IMR-90 (cell line): ENCODE results near the gene ZNF598. TPM values are rescaled to one million over a fixed set of nuclear protein-coding genes. Genes with fewer than 3 reads are reported as not detected.

Experiments used
- ATAC-seq: fragments of 200-7000 bp; cut with Tn5 transposase; 2 replicates; pipeline ENCODE4 v1.9.1; 2020; ENCODE audit warnings: low read depth, mild to moderate bottlenecking, moderate library complexity
- BruUV-seq: library from RNA; stranded (reverse); fragments of 400-500 nt; replicated peaks from 2 replicates; lab custom pipeline; 2021; lab: Mats Ljungman, UMichigan
- CTCF ChIA-PET: fragments of 300-600 bp; formaldehyde crosslinking; extraction: SDS; loops from one replicate; lab custom pipeline; 2021; ENCODE audit warnings: antibody characterized with exemption; lab: Yijun Ruan, JAX
- POLR2A ChIA-PET: fragments of 300-600 bp; sonication (Branson Sonifier 250); formaldehyde crosslinking; loops from one replicate; lab custom pipeline; 2022; ENCODE audit warnings: antibody characterized with exemption; ENCODE audit not compliant: unreplicated experiment; lab: Charles Lee
- DNase-seq: peaks from one replicate; pipeline ENCODE4 v3.0.0; 2013
- H2AFZ ChIP-seq: replicated peaks from 2 replicates; pipeline ENCODE3; 2013; ENCODE audit warnings: low read length, mild to moderate bottlenecking; ENCODE audit not compliant: poor library complexity
- H2AK5ac ChIP-seq: 2 replicates; pipeline ENCODE4 v1.6.1; 2013; ENCODE audit warnings: low read depth, low read length, inconsistent platforms
- H2AK9ac ChIP-seq: replicated peaks from 2 replicates; pipeline ENCODE3; 2013; ENCODE audit warnings: mild to moderate bottlenecking, low read depth, low read length, moderate library complexity; ENCODE audit not compliant: poor library complexity
- H2BK120ac ChIP-seq: 2 replicates; pipeline ENCODE4 v1.6.1; 2013; ENCODE audit warnings: low read depth, low read length, inconsistent platforms
- H2BK15ac ChIP-seq: 3 replicates; pipeline ENCODE4 v1.6.1; 2013; ENCODE audit warnings: low read depth, low read length, inconsistent platforms
- H2BK20ac ChIP-seq: 2 replicates; pipeline ENCODE4 v1.6.1; 2013; ENCODE audit warnings: low read depth, mild to moderate bottlenecking, inconsistent platforms, low read length, moderate library complexity
- H2BK5ac ChIP-seq: 2 replicates; pipeline ENCODE4 v1.6.1; 2013; ENCODE audit warnings: mild to moderate bottlenecking, low read depth, low read length, inconsistent platforms; ENCODE audit not compliant: poor library complexity, severe bottlenecking
- H3K14ac ChIP-seq: replicated peaks from 2 replicates; pipeline ENCODE4 v1.6.1; 2013; ENCODE audit warnings: low read depth, low read length, inconsistent platforms
- H3K18ac ChIP-seq: 2 replicates; pipeline ENCODE4 v1.6.1; 2013; ENCODE audit warnings: low read depth, low read length, control low read depth
- H3K23ac ChIP-seq: 2 replicates; pipeline ENCODE4 v1.6.1; 2013; ENCODE audit warnings: low read depth, low read length, inconsistent platforms
- H3K27ac ChIP-seq: 2 replicates; pipeline ENCODE4 v1.5.1; 2013; ENCODE audit warnings: mild to moderate bottlenecking, control low read depth, low read length; ENCODE audit not compliant: insufficient read depth
- H3K27me3 ChIP-seq: 2 replicates; pipeline ENCODE4 v1.6.1; 2013; ENCODE audit warnings: low read length; ENCODE audit not compliant: control insufficient read depth, insufficient read depth
- H3K36me3 ChIP-seq: 2 replicates; pipeline ENCODE4 v1.6.1; 2013; ENCODE audit warnings: low read length, mixed read lengths; ENCODE audit not compliant: control insufficient read depth, insufficient read depth
- H3K4ac ChIP-seq: 2 replicates; pipeline ENCODE4 v1.6.1; 2013; ENCODE audit warnings: low read depth, low read length, inconsistent platforms
- H3K4me1 ChIP-seq: 2 replicates; pipeline ENCODE4 v1.6.1; 2013; ENCODE audit warnings: low read length, mixed read lengths; ENCODE audit not compliant: control insufficient read depth, insufficient read depth
- H3K4me2 ChIP-seq: 2 replicates; pipeline ENCODE4 v1.6.1; 2013; ENCODE audit warnings: low read depth, mild to moderate bottlenecking, control low read depth, low read length, moderate library complexity
- H3K4me3 ChIP-seq: 2 replicates; pipeline ENCODE4 v1.5.1; 2013; ENCODE audit warnings: low read depth, mild to moderate bottlenecking, control low read depth, low read length, moderate library complexity; ENCODE audit not compliant: insufficient read depth
- H3K56ac ChIP-seq: 2 replicates; pipeline ENCODE4 v1.6.1; 2013; ENCODE audit warnings: low read length, inconsistent platforms; ENCODE audit not compliant: insufficient read depth; ENCODE audit errors: extremely low read depth
- H3K79me1 ChIP-seq, 2 experiments: 2 replicates each; pipeline ENCODE4 v1.6.1; 2013; ENCODE audit warnings: low read length in 2 of 2, inconsistent platforms in 1 of 2, low read depth in 1 of 2
- H3K9ac ChIP-seq: 2 replicates; pipeline ENCODE4 v1.6.1; 2013; ENCODE audit warnings: low read depth, low read length, control low read depth
- H3K9me1 ChIP-seq: 2 replicates; pipeline ENCODE4 v1.6.1; 2013; ENCODE audit warnings: low read length, inconsistent platforms; ENCODE audit not compliant: insufficient read depth
- H3K9me3 ChIP-seq: 2 replicates; pipeline ENCODE4 v1.6.1; 2013; ENCODE audit warnings: low read length; ENCODE audit not compliant: control insufficient read depth, insufficient read depth
- H4K20me1 ChIP-seq: 2 replicates; pipeline ENCODE4 v1.6.1; 2013; ENCODE audit warnings: low read length, inconsistent platforms; ENCODE audit not compliant: insufficient read depth
- H4K5ac ChIP-seq: 2 replicates; pipeline ENCODE4 v1.6.1; 2013; ENCODE audit warnings: mild to moderate bottlenecking, low read depth, low read length, control low read depth
- H4K8ac ChIP-seq, 2 experiments: 2 replicates each; pipeline ENCODE4 v1.6.1; 2013; ENCODE audit warnings: low read depth in 2 of 2, low read length in 2 of 2, control low read depth in 1 of 2, inconsistent platforms in 1 of 2
- H4K91ac ChIP-seq: 2 replicates; pipeline ENCODE4 v1.6.1; 2013; ENCODE audit warnings: low read depth, low read length, inconsistent platforms; ENCODE audit not compliant: insufficient read depth
- BHLHE40 ChIP-seq: fragments of 150-350 bp; IDR thresholded peaks from 2 replicates; pipeline ENCODE4 v1.6.1; 2016; ENCODE audit warnings: mild to moderate bottlenecking, low read depth, low read length
- CEBPB ChIP-seq: IDR thresholded peaks from 2 replicates; pipeline ENCODE4 v1.6.1; 2012; ENCODE audit warnings: low read depth, low read length, improper control_type of control experiment
- CHD1 ChIP-seq: IDR thresholded peaks from 2 replicates; pipeline ENCODE4 v1.6.1; 2012; ENCODE audit warnings: low read depth, low read length, improper control_type of control experiment
- MAFK ChIP-seq: IDR thresholded peaks from 2 replicates; pipeline ENCODE4 v1.6.1; 2012; ENCODE audit warnings: low read depth, low read length, improper control_type of control experiment
- MXI1 ChIP-seq: IDR thresholded peaks from 2 replicates; pipeline ENCODE4 v1.6.1; 2012; ENCODE audit warnings: low read depth, mild to moderate bottlenecking, low read length, moderate library complexity, borderline replicate concordance
- NFE2L2 ChIP-seq: fragments of 150-350 bp; IDR thresholded peaks from 2 replicates; pipeline ENCODE4 v1.6.1; 2016; ENCODE audit warnings: low read depth, mild to moderate bottlenecking, low read length
- POLR2A ChIP-seq: IDR thresholded peaks from 2 replicates; pipeline ENCODE4 v1.6.1; 2012; ENCODE audit warnings: mild to moderate bottlenecking, low read depth, low read length
- RAD21 ChIP-seq: IDR thresholded peaks from 2 replicates; pipeline ENCODE4 v1.6.1; 2012; ENCODE audit warnings: low read length, improper control_type of control experiment
- RFX5 ChIP-seq: IDR thresholded peaks from 2 replicates; pipeline ENCODE4 v1.8.0; 2012; ENCODE audit warnings: low read depth, mild to moderate bottlenecking, low read length, moderate library complexity
- WGBS, 2 experiments: methylation state at CpG; one replicate each; pipeline versions ENCODE4 v1.1.5 to v1.1.7; 2013; ENCODE audit warnings: missing lambda C conversion rate in 2 of 2; ENCODE audit not compliant: insufficient read length in 1 of 2; ENCODE audit errors: extremely low coverage in 2 of 2; 5-methylcytosine and 5-hydroxymethylcytosine counted together
- dilution Hi-C: fragments of 300-500 bp; cut with HindIII; formaldehyde crosslinking; loops from one replicate; pipeline ENCODE4 v1.14.3; 2018; ENCODE audit warnings: low sequenced_read_pairs; ENCODE audit not compliant: unreplicated experiment
- in situ Hi-C: fragments of 300-500 bp; cut with MboI; formaldehyde crosslinking; loops from 3 replicates; pipeline ENCODE4 v1.14.3; 2019; ENCODE audit warnings: low sequenced_read_pairs, inconsistent platforms, mixed read lengths
- intact Hi-C: fragments of 100-400 bp; cut with micrococcal nuclease; formaldehyde crosslinking; loops from 2 replicates; pipeline ENCODE4 v1.10.0; 2022
- polyA plus RNA-seq, 3 experiments: library from polyadenylated mRNA; depleted of rRNA; stranded (reverse); fragments of >200 nt; gene quantifications; 2 replicates each; pipeline ENCODE4 v1.2.3, GENCODE V29; 2012; ENCODE audit warnings: low replicate concordance in 1 of 3
- total RNA-seq: library from RNA; depleted of rRNA; stranded (reverse); fragments of >200 nt; gene quantifications from 2 replicates; pipeline ENCODE4 v1.2.3, GENCODE V29; 2012
- TF ChIP-seq, protein P1 (sequence below): conservative IDR thresholded peaks from 2 replicates; pipeline ENCODE4 v1.5.1; 2012; ENCODE audit warnings: mild to moderate bottlenecking, low read depth, low read length, improper control_type of control experiment
- TF ChIP-seq, protein P2 (sequence below): fragments of 150-350 bp; IDR thresholded peaks from 2 replicates; pipeline ENCODE4 v1.6.1; 2016; ENCODE audit warnings: low read depth, mild to moderate bottlenecking, low read length, moderate library complexity, borderline replicate concordance

ZNF598 gene
- total and polyA plus RNA-seq, 2 of the 4 experiments (the other 2 are of a cell fraction) = 3.4 to 36.4 TPM

DNA sequence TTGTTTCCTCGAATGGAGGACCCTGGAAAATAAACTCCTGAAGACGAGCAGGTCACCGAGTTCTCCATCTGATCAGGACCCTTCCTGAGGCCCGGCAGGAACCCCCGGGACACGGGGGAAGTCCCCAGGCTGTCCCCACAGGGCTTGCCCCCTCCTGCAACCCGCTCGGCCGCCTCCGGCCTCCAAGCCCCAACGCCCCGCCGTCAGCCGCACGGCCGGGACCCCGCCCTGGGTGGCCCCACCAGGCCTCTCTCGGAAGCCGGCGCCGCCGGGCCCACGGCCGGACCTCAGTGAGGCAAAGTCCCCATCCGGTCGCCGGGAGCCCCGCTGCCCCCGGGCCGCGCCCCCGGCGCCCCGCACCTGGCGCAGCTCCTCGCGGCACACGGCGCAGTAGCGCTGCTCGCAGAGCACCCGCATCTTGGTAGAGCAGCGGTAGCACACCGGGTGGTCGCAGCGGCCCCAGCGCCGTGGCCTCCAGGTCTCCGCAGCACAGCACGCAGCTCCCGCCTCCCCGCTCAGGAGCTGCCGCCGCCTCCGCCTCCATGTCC, 383 bp downstream of the ZNF598 start:
- peaks cover 13 to 59% of the 10 kb centered on the region in 2 experiments; a peak in 3 of 4 replicates for H3K79me1 ChIP-seq
- H2AK5ac ChIP-seq = peak overlapping the region; percentile 83
- peak overlapping the region; percentile 98 for H2AK9ac ChIP-seq
- peak overlapping the region; percentile 71 for H3K56ac ChIP-seq
- peaks cover 8% of the 10 kb centered on the region; the same call in 1 of the 2 replicates for H3K9me1 ChIP-seq
- H3K23ac ChIP-seq = peak overlapping the region; percentile 95; the same call in 1 of the 2 replicates
- 2% methylated on average over 11 of the region's 55 CpGs; no CpG with 5 or more reads in 1 of the 2 experiments for WGBS, 2 experiments
- H2BK20ac ChIP-seq = no peak overlapping the region
- peak overlapping the region; percentile 80 for H3K4ac ChIP-seq
- H3K4me2 ChIP-seq = peak overlapping the region; percentile 97
- H4K91ac ChIP-seq = peak overlapping the region; percentile 24; the same call in 1 of the 2 replicates
- intact Hi-C loops = no loop called here
- peaks cover 9% of the 10 kb centered on the region for H3K36me3 ChIP-seq
- DNase-seq (no peak), ATAC-seq (peak; percentile 36)
- peak overlapping the region in 1 of 2 experiments; percentile 37; a peak in 2 of 4 replicates for H4K8ac ChIP-seq
- ChIA-PET POLR2A (no interaction called here), CTCF (no interaction called here)
- BruUV-seq = no TSS peak
- H3K9ac ChIP-seq = peak overlapping the region; percentile 95
- H2BK120ac ChIP-seq = no peak overlapping the region
- H3K4me1 ChIP-seq = peaks cover 25% of the 10 kb centered on the region
- H2BK15ac ChIP-seq = no peak overlapping the region
- peak overlapping the region; percentile 60 for H2BK5ac ChIP-seq
- in situ Hi-C loops = no loop called here
- H3K14ac ChIP-seq = peak overlapping the region; percentile 85
- H4K20me1 ChIP-seq = peaks cover 49% of the 10 kb centered on the region
- peak overlapping the region; percentile 79 for H2AFZ ChIP-seq
- H3K27me3 ChIP-seq = no peaks in the 10 kb centered on the region
- TF ChIP-seq, protein P1, sequence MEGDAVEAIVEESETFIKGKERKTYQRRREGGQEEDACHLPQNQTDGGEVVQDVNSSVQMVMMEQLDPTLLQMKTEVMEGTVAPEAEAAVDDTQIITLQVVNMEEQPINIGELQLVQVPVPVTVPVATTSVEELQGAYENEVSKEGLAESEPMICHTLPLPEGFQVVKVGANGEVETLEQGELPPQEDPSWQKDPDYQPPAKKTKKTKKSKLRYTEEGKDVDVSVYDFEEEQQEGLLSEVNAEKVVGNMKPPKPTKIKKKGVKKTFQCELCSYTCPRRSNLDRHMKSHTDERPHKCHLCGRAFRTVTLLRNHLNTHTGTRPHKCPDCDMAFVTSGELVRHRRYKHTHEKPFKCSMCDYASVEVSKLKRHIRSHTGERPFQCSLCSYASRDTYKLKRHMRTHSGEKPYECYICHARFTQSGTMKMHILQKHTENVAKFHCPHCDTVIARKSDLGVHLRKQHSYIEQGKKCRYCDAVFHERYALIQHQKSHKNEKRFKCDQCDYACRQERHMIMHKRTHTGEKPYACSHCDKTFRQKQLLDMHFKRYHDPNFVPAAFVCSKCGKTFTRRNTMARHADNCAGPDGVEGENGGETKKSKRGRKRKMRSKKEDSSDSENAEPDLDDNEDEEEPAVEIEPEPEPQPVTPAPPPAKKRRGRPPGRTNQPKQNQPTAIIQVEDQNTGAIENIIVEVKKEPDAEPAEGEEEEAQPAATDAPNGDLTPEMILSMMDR = no peak
- no peak for TF ChIP-seq RFX5
- no peak; the same call in 1 of the 2 replicates for TF ChIP-seq CHD1
- TF ChIP-seq CEBPB = no peak
- TF ChIP-seq MAFK = no peak
- TF ChIP-seq, protein P2, sequence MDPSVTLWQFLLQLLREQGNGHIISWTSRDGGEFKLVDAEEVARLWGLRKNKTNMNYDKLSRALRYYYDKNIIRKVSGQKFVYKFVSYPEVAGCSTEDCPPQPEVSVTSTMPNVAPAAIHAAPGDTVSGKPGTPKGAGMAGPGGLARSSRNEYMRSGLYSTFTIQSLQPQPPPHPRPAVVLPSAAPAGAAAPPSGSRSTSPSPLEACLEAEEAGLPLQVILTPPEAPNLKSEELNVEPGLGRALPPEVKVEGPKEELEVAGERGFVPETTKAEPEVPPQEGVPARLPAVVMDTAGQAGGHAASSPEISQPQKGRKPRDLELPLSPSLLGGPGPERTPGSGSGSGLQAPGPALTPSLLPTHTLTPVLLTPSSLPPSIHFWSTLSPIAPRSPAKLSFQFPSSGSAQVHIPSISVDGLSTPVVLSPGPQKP = no peak
- no peak for TF ChIP-seq BHLHE40
- no peak for TF ChIP-seq NFE2L2
- TF ChIP-seq RAD21 = no peak
- no peak for TF ChIP-seq MXI1
- TF ChIP-seq POLR2A = no peak
- H4K5ac ChIP-seq = peak overlapping the region; percentile 40
- peak overlapping the region; percentile 75 for H3K4me3 ChIP-seq
- no peaks in the 10 kb centered on the region for H3K9me3 ChIP-seq
- H3K27ac ChIP-seq = peak overlapping the region; percentile 88
- dilution Hi-C loops = no loop called here
- no peak overlapping the region for H3K18ac ChIP-seq
